Stimulated activated CD8-positive, alpha-beta memory T cell treated with anti-CD3 and anti-CD28 coated beads, Interleukin-4, amount 100 ng/mL, for 4 hours (primary cell): Measurements from ENCODE around the gene MRPL2.
"Not testable (repeated sequence)": the region's sequence is repeated elsewhere in the genome, so short reads cannot be mapped to it uniquely, and the experiment has no call there.

Source experiments
- DNase-seq, 2 donors: peaks; one replicate each; pipeline ENCODE4 v3.0.0-alpha.2; 2020; ENCODE audit warnings: low read depth in 2 of 2, low spot score in 1 of 2

The MRPL2 gene

DNA sequence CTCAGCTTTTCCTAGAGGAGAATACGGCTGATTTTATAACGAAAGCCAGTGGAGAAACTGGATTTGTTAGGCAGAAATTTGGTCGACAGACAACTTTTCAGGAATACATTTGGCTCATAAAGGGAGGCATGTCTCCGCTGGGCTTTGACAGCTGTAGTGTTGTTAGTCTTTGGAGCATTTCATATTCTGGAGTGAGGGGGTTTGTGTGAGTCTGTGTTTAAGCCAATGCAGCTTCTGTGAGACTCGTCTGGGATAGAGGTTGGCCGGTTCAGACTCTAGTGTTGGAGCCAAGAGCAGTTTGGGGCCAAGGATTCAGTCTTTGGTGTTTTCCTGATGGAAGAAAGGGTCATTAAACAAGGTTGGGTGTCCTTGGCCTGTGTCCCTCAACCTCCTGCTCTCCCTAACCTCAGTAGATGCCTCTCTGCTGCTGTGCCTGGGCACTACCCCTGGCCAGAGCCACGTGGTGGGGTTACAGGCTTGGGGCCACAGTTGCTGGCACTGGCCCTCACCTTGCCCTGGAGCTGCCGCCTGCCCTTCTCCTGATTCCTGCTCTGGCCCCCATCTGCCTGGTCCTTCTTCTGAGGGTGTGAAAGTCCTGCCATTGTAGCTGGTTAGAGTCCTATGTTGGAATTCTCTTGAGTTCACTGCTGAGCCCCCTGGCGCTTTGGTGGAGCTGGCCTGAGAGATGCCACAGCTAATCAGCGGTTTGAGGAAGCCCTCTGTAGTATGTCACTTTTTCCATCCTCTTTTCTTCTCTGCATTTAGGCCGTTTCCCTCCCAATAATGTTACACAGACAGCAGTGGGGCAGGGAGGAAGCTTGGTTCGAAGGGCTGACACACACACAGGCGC lies 23.8 kb upstream of the MRPL2 start:
- no peak for DNase-seq

DNA sequence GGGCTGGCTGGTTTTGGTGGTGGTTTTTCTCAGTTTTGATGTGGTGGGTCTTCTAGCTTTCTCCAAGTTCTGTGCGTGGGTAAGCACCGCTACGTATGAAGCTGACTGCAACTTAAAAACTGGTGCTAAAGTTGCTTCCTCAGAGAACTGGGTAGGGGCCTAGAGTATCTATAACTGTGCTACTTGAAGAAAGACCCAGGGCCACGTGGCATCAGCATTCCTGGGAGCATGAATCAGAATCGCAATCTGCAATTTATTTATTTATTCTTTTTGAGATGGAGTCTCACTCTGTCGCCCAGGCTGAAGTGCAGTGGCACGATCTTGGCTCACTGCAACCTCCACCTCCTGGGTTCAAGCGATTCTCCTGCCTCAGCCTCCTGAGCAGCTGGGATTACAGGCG lies 22.7 kb upstream of the MRPL2 start:
- DNase-seq = not testable (repeated sequence)

GRCh38 chr6:43081043-43081442 lies 21.8 kb upstream of the MRPL2 start:
- no peak for DNase-seq

DNA sequence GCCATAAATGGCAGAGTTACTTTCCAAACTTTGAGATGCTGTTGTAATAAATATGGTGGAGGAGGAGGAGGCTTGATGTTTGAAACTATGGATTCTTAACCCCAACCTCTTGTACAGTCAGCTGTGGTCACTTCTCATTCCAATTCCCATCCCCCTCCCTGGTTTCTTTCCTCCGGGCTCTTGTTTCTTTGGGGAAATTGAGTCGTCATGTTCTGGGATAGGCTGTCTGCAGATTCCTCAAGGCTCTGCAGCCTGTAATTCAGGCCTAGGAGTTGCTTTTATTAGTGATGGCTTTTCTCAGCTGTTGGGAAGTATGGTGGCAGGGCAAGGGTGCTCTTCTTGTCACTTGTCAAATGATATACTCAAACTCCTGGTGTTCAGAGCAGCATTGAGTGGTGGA lies 19.5 kb upstream of the MRPL2 start:
- DNase-seq = no peak

GRCh38 chr6:43077981-43078511 lies 18.8 kb upstream of the MRPL2 start:
- no peak for DNase-seq

DNA sequence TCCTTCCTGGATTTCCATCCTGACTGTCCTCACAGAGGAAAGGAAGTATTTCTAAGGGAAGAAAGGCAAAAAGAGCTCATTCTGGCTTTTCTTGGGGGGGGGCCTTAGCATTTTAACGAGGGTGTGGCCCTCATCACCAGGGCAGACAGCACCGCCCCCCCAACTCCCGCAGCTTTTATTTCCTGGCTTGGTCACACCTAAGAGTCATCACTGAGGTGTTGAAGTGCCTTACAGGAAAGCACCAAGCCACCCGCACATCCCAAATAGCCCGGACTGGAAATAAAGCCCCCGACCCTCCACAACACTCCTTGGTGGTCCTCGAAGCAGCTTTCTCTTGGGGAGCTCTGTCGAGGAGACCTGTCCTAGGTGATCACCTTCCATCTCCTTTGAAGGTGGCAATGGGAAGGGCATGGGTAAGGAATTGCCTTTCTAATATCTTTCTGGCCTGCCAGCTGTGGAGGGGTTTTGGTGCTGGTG lies 18.1 kb upstream of the MRPL2 start:
- no peak for DNase-seq

DNA sequence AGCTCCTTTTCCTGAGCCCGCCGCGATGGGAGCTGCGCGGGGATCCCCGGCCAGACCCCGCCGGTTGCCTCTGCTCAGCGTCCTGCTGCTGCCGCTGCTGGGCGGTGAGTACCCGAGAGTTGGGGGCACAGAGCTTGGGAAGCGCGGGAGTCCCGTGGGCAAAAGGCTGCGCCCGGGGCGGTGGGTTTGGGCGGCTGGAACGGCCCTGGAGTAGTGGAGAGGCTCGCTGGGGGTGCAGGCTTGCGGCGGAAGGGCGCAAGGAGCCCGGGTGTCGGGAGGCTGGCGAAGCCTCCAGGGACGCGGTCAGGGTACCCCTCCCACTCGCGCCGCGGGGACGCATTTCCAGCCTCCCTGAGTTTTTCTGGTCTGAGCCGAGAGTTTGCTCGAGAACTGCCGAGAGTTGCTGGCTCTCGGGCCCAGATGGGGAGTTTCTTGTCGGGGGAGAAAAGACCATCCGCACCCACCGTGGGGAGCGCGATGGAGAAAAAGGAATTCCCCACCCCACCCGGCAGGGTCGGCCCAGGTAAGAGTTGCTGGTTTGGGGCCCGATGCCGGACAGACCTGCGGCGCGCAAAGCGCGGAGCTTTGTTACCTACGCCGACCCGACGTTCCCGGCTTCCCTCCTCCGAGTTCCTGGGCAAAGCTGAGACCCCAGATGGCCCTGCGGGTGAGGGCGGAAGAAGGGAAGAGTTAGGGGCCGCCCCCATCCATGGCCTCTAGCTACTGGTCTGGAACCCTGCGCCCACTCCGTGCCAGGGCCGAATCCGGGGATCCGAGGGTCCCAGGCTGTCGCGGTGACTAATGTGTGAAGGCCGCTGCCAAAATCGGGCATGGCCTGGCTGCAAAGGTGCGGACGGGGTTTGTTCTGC lies 17.5 kb upstream of the MRPL2 start:
- DNase-seq = no peak

DNA sequence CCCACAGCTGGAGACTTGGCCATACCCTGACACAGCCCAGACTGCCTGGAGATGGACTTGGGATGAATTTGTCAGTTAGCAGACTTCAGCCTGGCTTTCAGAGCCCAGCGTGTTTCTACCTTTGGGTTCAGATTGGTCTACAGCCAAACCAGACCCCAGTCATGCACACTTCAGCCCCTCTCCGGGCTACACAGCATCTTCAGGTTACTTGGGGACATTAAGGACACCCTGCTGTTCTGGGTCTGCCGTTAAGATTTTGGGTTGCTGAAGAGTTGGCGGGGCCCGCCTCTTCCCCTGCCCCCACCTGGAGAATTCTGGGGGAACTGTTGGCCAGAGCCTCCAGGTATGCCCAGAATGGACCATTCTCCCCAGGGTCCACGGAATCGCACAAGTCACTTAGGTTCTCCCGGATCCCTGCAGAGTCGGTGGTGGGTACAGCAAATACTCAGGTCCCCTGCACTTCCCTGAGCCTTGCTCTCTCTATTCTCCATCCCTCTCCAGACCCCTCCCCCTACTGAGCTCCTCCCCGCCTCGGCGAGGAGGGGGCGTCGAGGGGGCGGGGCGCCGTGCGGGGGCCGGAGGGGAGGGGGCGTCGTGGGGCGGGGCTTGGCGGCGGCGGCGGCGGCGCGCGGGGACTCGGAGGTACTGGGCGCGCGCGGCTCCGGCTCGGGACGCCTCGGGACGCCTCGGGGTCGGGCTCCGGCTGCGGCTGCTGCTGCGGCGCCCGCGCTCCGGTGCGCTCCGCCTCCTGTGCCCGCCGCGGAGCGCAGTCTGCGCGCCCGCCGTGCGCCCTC lies 16.6 kb upstream of the MRPL2 start, which contains the start of gene PTK7:
Gene PTK7, plus strand, starts transcription at position 645 of the 794 bp plus-strand sequence. CDS start 175 bp downstream, outside the sequence.
- DNase-seq = no peak

DNA sequence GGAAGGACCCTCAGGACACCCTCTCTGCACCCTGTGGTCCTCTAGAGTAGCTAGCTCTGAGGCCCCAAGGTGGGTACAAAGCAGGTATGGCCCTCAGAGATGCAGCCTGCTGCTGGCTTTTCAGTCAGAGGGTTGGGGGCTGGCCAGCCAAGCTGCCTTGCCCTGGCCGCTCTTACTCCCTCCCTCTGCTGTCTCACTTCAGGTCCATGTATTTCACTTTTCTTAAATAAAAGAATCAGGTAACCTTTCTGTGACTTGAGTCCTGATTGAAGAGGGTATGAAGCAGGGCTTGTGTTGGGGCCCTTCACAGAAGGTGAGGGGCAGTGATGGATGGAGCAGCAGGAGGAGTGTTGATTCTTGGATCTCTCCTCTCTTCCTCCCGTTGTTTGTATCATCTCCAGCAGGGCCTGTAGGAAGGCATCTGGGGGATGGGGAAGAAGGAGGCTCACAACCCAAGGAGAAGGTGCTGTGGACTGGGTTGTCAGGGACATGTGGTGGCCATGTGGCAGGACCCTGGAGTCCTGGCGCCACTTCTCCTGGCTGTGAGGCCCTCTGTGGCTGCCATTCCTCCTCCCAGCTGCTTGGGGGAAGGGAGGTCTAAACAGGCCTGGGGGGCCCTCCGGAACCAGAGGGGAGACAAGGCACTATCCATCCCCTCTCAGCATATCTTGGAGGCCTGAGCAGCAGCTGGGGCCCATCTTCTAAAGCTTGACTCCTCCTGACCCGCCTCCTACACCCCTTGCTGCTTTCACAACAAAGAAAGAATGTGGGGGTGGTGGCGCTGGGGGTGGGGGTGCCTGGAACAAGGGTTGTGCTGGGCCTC lies 15.8 kb upstream of the MRPL2 start:
- DNase-seq = no peak

GRCh38 chr6:43070028-43070632 lies 10.9 kb upstream of the MRPL2 start:
- DNase-seq = no peak

GRCh38 chr6:43062818-43063217 lies 3.6 kb upstream of the MRPL2 start:
- no peak for DNase-seq

- no peak for DNase-seq
Observed at GRCh38 chr6:43061861-43062260, 2.6 kb upstream of the MRPL2 start.

GRCh38 chr6:43060755-43061633 lies 1.8 kb upstream of the MRPL2 start:
- DNase-seq = no peak

DNA sequence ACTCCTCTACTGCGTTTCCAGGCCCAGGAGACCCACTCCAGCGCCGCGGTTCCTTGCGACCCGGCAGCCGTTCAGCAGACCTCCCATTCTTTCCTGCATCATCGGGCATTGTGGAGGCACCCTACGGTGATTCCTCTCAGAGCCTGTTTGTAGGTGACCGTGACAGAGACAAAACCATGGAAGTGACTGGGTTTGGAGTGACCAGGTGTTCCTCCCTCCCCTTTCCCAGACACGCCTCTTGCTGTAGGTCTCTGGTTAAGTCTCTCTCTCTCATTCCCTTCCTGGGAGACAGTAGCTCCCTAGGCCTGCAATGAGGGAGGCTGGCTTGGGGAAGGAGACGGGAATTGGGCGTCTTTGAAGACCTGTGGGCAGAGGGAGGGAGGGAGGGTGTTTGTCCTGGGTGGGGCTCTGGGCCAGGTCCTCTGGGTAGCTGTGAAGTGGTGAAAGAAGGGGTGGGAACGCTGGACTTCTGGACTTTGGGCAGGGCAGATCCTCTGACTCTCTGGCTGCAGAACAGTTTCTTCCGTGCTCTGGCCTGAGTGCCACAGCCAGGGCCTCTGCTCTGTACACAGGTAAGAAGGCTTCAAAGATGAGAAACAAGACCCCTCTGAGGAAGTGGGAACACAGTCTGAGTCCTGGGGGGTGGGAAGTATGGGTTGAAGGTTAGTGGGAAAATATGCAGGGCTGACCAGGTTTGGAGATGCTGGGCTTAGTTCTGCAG lies 960 bp upstream of the MRPL2 start:
- no peak for DNase-seq

DNA sequence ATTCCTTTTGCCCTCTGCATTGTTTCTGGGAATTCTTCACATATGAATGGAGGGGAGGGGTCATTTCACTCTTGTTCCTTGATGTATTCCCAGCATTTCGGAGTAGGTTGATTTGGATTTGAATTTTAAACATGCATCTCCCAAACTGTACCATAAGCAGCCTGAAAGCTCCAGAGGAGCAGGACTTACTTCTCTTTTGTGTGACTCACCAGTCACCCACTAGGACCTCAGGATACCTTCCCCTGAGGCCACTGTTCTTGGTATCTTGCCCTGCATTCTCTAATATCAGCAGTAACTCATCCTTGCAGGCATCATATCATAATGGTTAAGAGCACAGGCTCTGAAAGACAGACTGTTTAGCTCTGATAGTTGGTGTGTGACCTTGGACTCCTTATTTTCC lies 703 bp downstream of the MRPL2 start:
- DNase-seq = no peak

GRCh38 chr6:43055966-43056365 lies 3.3 kb downstream of the MRPL2 start:
- no peak for DNase-seq

DNA sequence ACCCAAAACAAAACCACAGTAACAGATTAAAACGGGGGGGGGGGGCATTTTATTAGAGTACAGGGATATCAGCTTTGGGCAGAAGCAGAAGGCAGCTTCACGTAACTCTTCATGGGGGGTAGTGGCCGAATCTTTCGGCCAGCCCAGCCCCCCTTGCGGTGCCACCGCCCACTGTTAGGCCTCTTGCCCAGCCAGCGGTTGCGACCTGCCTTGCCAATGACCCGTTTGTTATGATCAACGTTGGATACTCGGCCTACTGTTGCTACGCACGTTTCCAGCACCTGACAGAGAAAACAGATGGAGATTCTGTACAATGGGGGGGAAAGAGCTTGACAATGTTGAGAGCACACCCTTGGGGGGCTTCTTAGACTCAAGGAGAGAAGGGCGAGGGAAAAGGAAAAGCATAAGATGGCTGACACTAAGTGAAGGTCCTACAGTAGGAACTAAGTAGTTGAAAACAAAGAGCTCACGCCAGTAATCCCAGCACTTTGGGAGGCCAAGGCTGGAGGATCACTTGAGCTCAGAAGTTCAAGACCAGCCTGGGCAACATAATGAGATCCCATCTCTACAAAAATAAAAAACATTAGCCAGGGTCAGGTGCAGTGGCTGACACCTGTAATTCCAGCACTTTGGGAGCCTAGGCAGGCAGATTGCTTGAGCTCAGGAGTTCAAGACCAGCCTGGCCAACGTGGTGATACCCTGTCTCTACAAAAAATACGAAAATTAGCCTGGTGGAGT lies 4.9 kb downstream of the MRPL2 start:
- DNase-seq = no peak
